Measurements from ENCODE around the gene INS.
"Not testable (repeated sequence)": the region's sequence is repeated elsewhere in the genome, so short reads cannot be mapped to it uniquely, and the experiment has no call there.

Gene INS

GRCh38 chr11:2180789-2181370 lies 19.9 kb upstream of the INS start:
- DNase-seq, result no peak

GRCh38 chr11:2180347-2180746 lies 19.3 kb upstream of the INS start:
- DNase-seq, result no peak

GRCh38 chr11:2179516-2179915 lies 18.5 kb upstream of the INS start:
- no peak for DNase-seq

- DNase-seq, result no peak
These were observed 18.0 kb upstream of the INS start for GRCh38 chr11:2178906-2179494.

- not testable (repeated sequence) for DNase-seq
These were observed 17.2 kb upstream of the INS start for GRCh38 chr11:2178055-2178773.

GRCh38 chr11:2177076-2177475 lies 16.1 kb upstream of the INS start:
- no peak for DNase-seq

GRCh38 chr11:2176389-2176900 lies 15.4 kb upstream of the INS start:
- no peak for DNase-seq

- no peak for DNase-seq
These were observed 14.7 kb upstream of the INS start for GRCh38 chr11:2175659-2176058.

- no peak for DNase-seq
These were observed 13.4 kb upstream of the INS start for GRCh38 chr11:2174361-2174760.

GRCh38 chr11:2173761-2174160 lies 12.8 kb upstream of the INS start:
- DNase-seq, result no peak

GRCh38 chr11:2173150-2173693 lies 12.2 kb upstream of the INS start:
- DNase-seq, result no peak

GRCh38 chr11:2172676-2173075 lies 11.7 kb upstream of the INS start:
- DNase-seq, result no peak

- DNase-seq, result no peak
These were observed 10.6 kb upstream of the INS start, which contains the start of gene TH for GRCh38 chr11:2171591-2172003. Gene TH, minus strand, starts transcription at chr11:2171815. Its CDS starts 29 bp downstream, at chr11:2171786.

GRCh38 chr11:2169626-2170570 lies 8.9 kb upstream of the INS start:
- no peak for DNase-seq

- no peak for DNase-seq
These were observed 8.0 kb upstream of the INS start for GRCh38 chr11:2169005-2169378.

GRCh38 chr11:2168286-2169004 lies 7.4 kb upstream of the INS start:
- DNase-seq, result no peak

- DNase-seq, result no peak
These were observed 6.4 kb upstream of the INS start for GRCh38 chr11:2167141-2168045.

GRCh38 chr11:2166091-2166851 lies 5.3 kb upstream of the INS start:
- DNase-seq, result peak; percentile 57

GRCh38 chr11:2165571-2165970 lies 4.6 kb upstream of the INS start:
- DNase-seq, result no peak
